Measurements from ENCODE around the gene LRFN4.

Gene LRFN4

DNA sequence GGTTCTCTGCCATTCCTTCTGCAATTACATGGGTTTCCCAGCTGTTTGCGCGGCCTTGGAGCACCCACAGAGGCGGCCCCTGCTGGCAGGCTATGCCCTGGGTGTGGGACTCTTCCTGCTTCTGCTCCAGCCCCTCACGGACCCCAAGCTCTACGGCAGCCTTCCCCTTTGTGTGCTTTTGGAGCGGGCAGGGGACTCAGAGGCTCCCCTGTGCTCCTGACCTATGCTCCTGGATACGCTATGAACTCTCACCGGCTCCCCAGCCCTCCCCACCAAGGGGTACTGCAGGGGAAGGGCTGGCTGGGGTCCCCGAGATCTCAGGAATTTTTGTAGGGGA, 11.0 kb upstream of the LRFN4 start:
- DNase-seq, result no peak

- no peak for DNase-seq
Measured at GRCh38 chr11:66846671-66847091, 10.2 kb upstream of the LRFN4 start.

DNA sequence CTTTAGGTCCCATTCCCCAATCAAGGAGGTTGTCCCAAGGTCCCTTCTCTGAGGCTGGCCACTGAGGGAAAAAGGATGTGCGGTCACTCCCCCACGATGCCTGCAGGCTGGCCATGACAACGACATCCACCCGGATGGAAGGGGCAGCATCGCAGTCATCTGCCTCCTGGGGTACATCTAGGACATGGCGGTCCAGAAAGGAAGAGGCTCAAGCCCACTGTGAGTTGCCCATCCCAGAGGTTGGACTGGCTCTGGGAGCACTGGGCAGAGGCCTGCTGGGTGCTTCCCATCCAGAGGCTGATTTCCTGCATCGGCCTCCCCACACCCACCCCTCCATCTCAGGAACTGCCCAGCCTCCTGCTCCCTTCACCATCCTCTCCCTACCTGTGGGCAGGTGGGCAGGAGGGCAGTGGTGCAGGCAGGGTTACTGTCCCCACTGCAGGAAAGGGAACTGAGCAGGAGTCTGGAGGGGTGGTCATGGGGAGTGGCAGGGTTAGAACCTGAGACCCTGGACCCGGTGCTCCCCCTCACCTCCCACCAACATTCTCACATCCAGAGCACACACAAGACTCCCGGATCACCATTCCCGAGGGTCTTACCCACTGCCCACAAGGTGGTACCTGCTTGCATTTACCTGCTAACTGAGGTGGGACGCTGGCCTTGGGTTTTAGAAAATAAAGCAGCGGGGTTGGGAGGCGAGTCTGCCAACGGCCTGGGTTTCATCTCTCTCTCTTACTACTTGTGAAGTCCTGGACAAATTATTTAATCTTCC, 9.2 kb upstream of the LRFN4 start:
- DNase-seq, result no peak

- no peak for DNase-seq
Measured at GRCh38 chr11:66848671-66849500, 8.0 kb upstream of the LRFN4 start.

DNA sequence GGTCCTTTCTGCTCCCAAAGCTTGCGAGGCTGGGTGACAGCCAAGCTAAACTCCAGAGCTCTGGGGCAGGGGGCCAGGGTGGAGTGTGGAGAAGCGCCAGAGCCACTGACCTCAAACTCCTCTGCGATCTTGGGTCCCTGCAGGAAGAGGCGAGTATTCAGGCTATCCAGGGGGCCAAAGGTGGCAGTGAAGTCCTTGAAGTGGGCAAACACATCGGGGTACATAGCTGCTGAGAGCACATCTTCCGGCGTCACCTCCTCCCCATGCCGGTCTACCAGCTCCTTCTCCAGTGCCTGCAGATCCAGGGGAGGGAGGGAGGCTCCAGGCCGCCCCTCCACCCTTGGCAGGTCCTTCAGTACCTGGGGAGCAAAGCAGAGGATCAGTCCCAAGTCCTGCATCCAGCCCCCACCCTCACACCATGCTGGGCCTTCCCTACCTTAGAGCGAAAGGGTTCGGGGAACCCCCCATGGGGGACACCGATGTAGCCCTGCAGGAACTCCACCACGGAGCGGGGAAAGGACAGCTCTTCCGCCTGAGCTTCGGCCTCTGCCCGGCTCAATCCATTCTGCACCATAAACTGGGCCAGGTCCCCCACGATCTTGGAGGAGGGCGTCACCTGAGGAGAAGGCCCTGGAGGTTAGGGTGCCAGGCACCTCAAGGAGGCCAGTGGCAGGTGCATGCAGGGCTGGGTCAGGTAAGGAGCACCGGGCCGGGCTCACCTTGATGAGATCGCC, 7.2 kb upstream of the LRFN4 start:
- no peak for DNase-seq

- no peak for DNase-seq
Measured at GRCh38 chr11:66850235-66850587, 6.7 kb upstream of the LRFN4 start.

GRCh38 chr11:66850588-66851238, 6.2 kb upstream of the LRFN4 start:
- DNase-seq, result no peak

- DNase-seq, result no peak
Measured at GRCh38 chr11:66851239-66851596, 5.6 kb upstream of the LRFN4 start.

- no peak for DNase-seq
Measured at GRCh38 chr11:66851698-66852465, 5.0 kb upstream of the LRFN4 start.

GRCh38 chr11:66852466-66853241, 4.2 kb upstream of the LRFN4 start:
- no peak for DNase-seq

DNA sequence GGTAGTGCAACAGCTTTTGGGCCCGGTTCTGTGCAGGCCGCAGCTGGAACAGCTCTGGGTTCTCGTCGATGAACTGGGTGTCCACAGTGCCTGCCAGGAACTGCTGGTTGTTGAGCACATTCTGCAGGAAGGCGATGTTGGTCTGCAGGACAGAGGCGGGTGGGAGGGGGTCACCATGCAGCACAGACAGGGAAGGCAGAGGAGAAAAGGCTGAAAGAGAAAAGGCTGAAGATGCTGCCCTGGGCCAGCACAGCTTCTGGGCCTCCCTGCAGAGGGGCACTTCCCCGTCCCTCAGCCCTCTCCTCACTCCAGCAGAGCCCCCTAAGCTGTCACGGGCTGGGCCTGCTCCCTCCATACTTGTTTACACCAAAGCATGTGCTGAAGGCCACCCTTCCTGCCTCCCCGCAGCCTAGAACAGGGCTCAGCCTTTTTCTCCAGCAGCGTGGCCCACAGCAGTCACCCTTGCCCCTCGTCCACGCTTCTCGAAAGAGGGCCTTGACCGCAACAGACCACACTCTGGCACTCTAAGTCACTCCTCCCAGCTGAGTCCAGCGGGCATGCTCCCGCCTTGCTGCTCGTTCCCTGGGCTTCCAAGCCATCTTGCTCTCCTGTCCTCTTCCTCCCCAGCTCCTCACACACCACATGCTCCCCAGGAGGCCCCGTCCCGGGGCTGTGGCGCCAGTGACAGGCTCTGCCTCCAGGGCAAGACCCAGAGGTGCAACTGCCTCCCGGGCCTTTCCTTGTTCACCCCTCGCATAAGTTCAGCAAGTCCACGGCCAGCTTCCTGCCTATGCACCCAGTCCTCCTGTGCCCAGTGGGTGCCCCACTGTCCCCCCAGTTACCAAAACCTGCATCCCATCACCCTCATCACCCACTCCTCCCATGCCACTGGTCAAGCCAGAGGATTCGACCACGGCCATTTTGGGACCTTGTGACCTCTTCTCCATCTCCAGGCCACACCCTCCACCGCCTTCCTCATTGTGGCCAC, 3.3 kb upstream of the LRFN4 start:
- no peak for DNase-seq

DNA sequence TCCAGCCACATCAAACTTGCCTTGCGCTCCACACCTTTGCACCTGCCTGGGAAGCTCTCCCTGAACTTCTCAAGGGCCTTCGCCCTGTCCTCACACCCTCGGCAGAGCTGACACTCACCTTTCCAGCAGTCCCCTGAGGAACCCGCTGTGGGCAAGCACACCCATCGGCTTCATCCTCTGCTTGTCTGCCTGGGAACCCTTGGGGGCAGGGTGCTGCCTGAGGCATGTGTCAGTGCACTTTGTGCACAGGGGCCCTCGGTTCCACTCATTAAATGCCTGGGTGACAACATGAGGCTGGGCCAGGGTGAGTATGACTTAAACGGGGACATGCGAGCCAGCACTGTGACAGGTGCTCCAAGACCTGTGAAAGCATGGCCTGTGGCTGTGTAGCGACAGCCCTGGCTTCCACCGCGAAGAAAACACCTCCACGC, 2.6 kb upstream of the LRFN4 start:
- no peak for DNase-seq

- DNase-seq, result no peak
Measured at GRCh38 chr11:66854729-66855211, 2.1 kb upstream of the LRFN4 start.

DNA sequence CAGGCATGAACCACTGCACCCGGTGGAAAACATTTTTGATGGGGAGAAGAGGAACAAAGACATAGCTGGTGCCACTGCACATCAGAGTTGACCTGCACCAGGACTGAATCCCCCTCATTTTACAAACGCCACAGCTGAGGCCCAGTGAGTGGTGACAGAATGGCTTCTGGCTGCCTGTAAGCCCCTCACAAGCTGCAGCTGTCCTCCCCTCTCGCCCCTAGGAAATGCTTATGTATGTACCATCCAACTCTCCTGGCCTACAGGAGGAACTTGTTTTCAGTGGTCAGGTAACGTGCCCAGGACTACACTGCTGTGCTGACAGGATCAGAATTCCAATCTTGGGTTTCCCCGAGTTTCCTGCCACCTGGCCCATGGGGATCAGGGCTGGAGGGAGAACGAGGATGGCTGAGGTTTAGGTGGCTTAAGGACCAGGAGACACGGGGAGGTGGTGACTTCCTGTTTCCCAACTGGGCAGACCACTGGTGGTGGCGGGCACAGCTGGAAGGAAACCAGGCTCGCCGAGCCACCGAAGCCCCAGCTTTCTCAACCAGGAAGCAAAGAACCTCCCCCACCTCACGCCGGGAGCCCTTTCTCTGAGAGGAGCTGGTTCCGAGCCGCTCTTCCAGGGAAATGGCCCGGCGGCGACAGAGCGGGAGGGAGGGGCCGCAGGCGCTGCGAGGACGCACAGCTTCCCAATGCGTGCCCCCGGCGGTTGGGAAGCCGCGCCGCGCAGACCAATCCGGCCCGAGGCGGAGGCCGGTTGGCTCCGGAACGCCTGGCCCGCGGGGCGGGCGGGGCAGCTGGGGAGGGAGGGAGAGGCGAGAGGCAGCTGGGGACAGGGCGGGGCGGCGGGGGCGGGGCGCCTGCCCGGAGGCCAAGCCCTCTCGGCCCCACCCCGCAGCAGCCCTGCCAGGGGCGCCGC, 1.0 kb upstream of the LRFN4 start:
- DNase-seq, result peak; percentile 94

- no peak for DNase-seq
Measured at GRCh38 chr11:66857234-66857926, 516 bp downstream of the LRFN4 start.

DNA sequence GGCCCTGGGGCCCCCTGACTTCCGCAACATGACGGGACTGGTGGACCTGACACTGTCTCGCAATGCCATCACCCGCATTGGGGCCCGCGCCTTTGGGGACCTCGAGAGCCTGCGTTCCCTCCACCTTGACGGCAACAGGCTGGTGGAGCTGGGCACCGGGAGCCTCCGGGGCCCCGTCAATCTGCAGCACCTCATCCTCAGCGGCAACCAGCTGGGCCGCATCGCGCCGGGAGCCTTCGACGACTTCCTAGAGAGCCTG, 992 bp downstream of the LRFN4 start:
- no peak for DNase-seq

- no peak for DNase-seq
Measured at GRCh38 chr11:66858186-66858938, 1.5 kb downstream of the LRFN4 start.

Data from midbrain (tissue), 1 donor.